KMS-11 (cell line): ENCODE measurements around the gene DCTN4.

Experiments used
- H2AFZ ChIP-seq: fragments of 200-600 bp; sonication (generic); 2 replicates; pipeline ENCODE4 v1.6.1; 2016; ENCODE audit warnings: antibody characterized with exemption, mixed run types, low read depth
- H3K27ac ChIP-seq: fragments of 200-600 bp; sonication (generic); 2 replicates; pipeline ENCODE4 v1.6.1; 2016; ENCODE audit warnings: mild to moderate bottlenecking, mixed run types
- H3K27me3 ChIP-seq: fragments of 200-600 bp; sonication (generic); 2 replicates; pipeline ENCODE4 v1.6.1; 2017; ENCODE audit warnings: mild to moderate bottlenecking, low read depth, mixed run types, moderate library complexity; ENCODE audit not compliant: insufficient read depth
- H3K36me3 ChIP-seq: fragments of 200-600 bp; sonication (generic); 2 replicates; pipeline ENCODE4 v1.6.1; 2017; ENCODE audit warnings: mild to moderate bottlenecking, mixed run types; ENCODE audit not compliant: insufficient read depth
- H3K4me1 ChIP-seq: fragments of 200-600 bp; sonication (generic); 2 replicates; pipeline ENCODE4 v1.6.1; 2016; ENCODE audit warnings: mild to moderate bottlenecking, low read depth, mixed run types; ENCODE audit not compliant: poor library complexity, severe bottlenecking
- H3K4me2 ChIP-seq: fragments of 200-600 bp; sonication (generic); 2 replicates; pipeline ENCODE4 v1.7.0; 2016; ENCODE audit warnings: mild to moderate bottlenecking, mixed run types
- H3K4me3 ChIP-seq: fragments of 200-600 bp; sonication (generic); IDR thresholded peaks from 2 replicates; pipeline ENCODE4 v1.6.1; 2017; ENCODE audit warnings: low read depth, low read length, mixed read lengths; ENCODE audit not compliant: insufficient read depth
- H3K79me2 ChIP-seq: fragments of 200-600 bp; sonication (generic); 2 replicates; pipeline ENCODE4 v1.6.1; 2016; ENCODE audit warnings: low read depth, mixed run types; ENCODE audit not compliant: insufficient read depth
- H3K9ac ChIP-seq: fragments of 200-600 bp; sonication (generic); 2 replicates; pipeline ENCODE4 v1.6.1; 2016; ENCODE audit warnings: mild to moderate bottlenecking, mixed run types
- H4K20me1 ChIP-seq: fragments of 200-600 bp; sonication (generic); 2 replicates; pipeline ENCODE4 v1.6.1; 2016; ENCODE audit warnings: mild to moderate bottlenecking, mixed run types; ENCODE audit not compliant: insufficient read depth
- CTCF ChIP-seq: fragments of 200-600 bp; sonication (generic); conservative IDR thresholded peaks from 2 replicates; pipeline ENCODE4 v1.6.1; 2017; ENCODE audit warnings: low read depth, mild to moderate bottlenecking, antibody characterized with exemption, low read length, moderate library complexity, mixed read lengths

DCTN4 gene

GRCh38 chr5:150740992-150741391, 17.8 kb downstream of the DCTN4 start:
- Histone ChIP-seq H4K20me1 (no peaks in the 10 kb centered on the region), H3K4me2 (no peak overlapping the region), H3K27ac (no peak overlapping the region), H3K27me3 (no peaks in the 10 kb centered on the region), H3K4me1 (peaks cover 12% of the 10 kb centered on the region), H3K79me2 (peaks cover 11% of the 10 kb centered on the region; the same call in 1 of the 2 replicates), H3K9ac (no peak overlapping the region), H2AFZ (no peak overlapping the region), H3K36me3 (no peaks in the 10 kb centered on the region), H3K4me3 (no peak overlapping the region)
- TF ChIP-seq CTCF: no peak

DNA sequence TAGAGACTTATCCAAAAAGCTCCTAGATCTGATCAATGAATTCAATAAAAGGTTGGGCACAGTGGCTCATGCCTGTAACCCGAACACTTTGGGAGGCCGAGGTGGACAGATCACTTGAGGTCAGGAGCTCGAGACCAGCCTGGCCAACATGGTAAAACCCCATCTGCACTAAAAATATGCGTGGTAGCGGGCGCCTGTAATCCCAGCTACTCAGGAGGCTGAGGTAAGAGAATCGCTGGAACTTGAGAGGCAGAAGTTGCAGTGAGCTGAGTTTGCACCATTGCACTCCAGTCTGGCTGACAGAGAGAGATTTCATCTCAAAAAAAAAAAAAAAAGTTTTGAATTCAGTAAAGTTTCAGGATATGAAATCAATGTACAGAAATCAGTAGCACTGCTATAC, 20.0 kb downstream of the DCTN4 start:
- Histone ChIP-seq H3K79me2 (peaks cover 11% of the 10 kb centered on the region; the same call in 1 of the 2 replicates), H2AFZ (no peak overlapping the region)

GRCh38 chr5:150734579-150735384, 24.0 kb downstream of the DCTN4 start:
- H3K27me3 ChIP-seq: no peaks in the 10 kb centered on the region
- H3K79me2 ChIP-seq: peaks cover 7% of the 10 kb centered on the region; the same call in 1 of the 2 replicates
- TF ChIP-seq CTCF: no peak
- peaks cover 12% of the 10 kb centered on the region for H3K4me1 ChIP-seq
- H3K27ac ChIP-seq: no peak overlapping the region
- no peak overlapping the region for H3K4me2 ChIP-seq
- H3K36me3 ChIP-seq: no peaks in the 10 kb centered on the region
- no peak overlapping the region for H2AFZ ChIP-seq
- no peak overlapping the region for H3K4me3 ChIP-seq
- no peak overlapping the region for H3K9ac ChIP-seq
- H4K20me1 ChIP-seq: no peaks in the 10 kb centered on the region

More for the DNA sequence above, 20.0 kb downstream of the DCTN4 start:
- H4K20me1 ChIP-seq: no peaks in the 10 kb centered on the region
- no peaks in the 10 kb centered on the region for H3K36me3 ChIP-seq
- no peak overlapping the region for H3K4me2 ChIP-seq
- H3K27ac ChIP-seq: no peak overlapping the region
- H3K4me3 ChIP-seq: no peak overlapping the region
- no peak for TF ChIP-seq CTCF
- no peak overlapping the region for H3K9ac ChIP-seq
- no peaks in the 10 kb centered on the region for H3K27me3 ChIP-seq
- H3K4me1 ChIP-seq: peaks cover 12% of the 10 kb centered on the region

- H4K20me1 ChIP-seq: no peaks in the 10 kb centered on the region
- H3K4me3 ChIP-seq: no peak overlapping the region
- no peak overlapping the region for H3K9ac ChIP-seq
- no peak overlapping the region for H3K4me2 ChIP-seq
- no peak overlapping the region for H2AFZ ChIP-seq
- H3K27me3 ChIP-seq: no peaks in the 10 kb centered on the region
- no peaks in the 10 kb centered on the region for H3K36me3 ChIP-seq
- peaks cover 6% of the 10 kb centered on the region; the same call in 1 of the 2 replicates for H3K79me2 ChIP-seq
- no peaks in the 10 kb centered on the region for H3K4me1 ChIP-seq
- H3K27ac ChIP-seq: no peak overlapping the region
- no peak for TF ChIP-seq CTCF
These were observed 27.1 kb downstream of the DCTN4 start for GRCh38 chr5:150731669-150732242.
